Ectodermal cell (in vitro differentiated cells): ENCODE results near the gene PER1.

Experiments used
- H3K27ac ChIP-seq: 2 replicates; pipeline ENCODE4 v1.7.0; 2013; ENCODE audit warnings: mild to moderate bottlenecking, low read depth, low read length; ENCODE audit not compliant: insufficient read depth, poor library complexity, severe bottlenecking
- H3K27me3 ChIP-seq: 2 replicates; pipeline ENCODE4 v1.7.0; 2013; ENCODE audit warnings: mild to moderate bottlenecking, low read length; ENCODE audit not compliant: insufficient read depth, control insufficient read depth, poor library complexity, severe bottlenecking
- H3K36me3 ChIP-seq: one replicate; pipeline ENCODE4 v1.7.0; 2013; ENCODE audit warnings: low read length; ENCODE audit not compliant: control insufficient read depth, insufficient read depth
- H3K4me1 ChIP-seq: one replicate; pipeline ENCODE4 v1.7.0; 2013; ENCODE audit warnings: low read length; ENCODE audit not compliant: control insufficient read depth, insufficient read depth
- H3K4me3 ChIP-seq: 2 replicates; pipeline ENCODE4 v1.7.0; 2013; ENCODE audit warnings: low read depth, low read length, control low read depth; ENCODE audit not compliant: insufficient read depth
- H3K9me3 ChIP-seq: 2 replicates; pipeline ENCODE4 v1.7.0; 2013; ENCODE audit warnings: mild to moderate bottlenecking, low read length, moderate library complexity; ENCODE audit not compliant: control insufficient read depth
- WGBS, 2 experiments: methylation state at CpG; one replicate each; pipeline ENCODE4 v1.1.7; 2013; ENCODE audit warnings: missing lambda C conversion rate in 2 of 2; 5-methylcytosine and 5-hydroxymethylcytosine counted together

The PER1 gene

DNA sequence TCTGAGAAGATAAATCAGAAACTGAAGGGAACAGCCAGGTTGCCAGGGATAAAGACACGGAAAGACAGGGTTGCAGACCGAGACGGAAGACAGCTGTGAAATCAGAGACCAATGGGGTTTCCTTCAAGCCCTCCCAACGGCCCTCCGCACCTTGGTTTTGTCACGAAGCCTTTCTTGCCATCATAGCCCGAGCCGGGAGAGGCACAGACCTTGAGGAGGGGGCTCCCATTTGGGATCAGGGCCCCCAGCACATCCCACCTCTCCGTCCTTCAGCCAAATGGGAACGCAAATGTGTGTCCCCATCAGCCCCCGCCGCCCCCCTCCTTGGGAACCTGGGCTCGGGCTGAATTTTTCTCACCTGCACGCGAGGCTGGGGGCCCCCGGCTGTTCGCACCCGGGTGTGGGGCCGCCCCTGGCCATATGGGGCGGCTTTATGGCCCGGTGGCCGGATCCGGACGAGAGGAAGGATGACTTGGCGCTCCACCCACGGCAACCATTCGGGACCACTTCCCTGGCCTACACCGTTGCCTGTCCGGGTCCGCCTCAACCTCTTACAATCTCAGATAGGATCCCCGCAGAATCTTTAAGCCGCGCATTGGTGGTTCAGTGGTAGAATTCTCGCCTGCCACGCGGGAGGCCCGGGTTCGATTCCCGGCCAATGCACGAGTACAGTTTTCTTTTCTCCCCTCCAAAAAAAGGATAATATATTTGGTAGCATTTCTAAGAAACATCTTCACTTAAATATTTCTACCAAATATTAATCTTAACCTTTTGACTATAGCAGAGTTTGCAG lies 26.9 kb downstream of the PER1 start:
- Histone ChIP-seq H3K4me3 (peak overlapping the region; percentile 80), H3K27me3 (peaks cover 89% of the 10 kb centered on the region), H3K9me3 (no peaks in the 10 kb centered on the region), H3K4me1 (peaks cover 18% of the 10 kb centered on the region), H3K27ac (no peak overlapping the region), H3K36me3 (no peaks in the 10 kb centered on the region)
- WGBS, 2 experiments = 0 to 1% methylated on average over 40 of the region's 40 CpGs

GRCh38 chr17:8124350-8125153 lies 27.7 kb downstream of the PER1 start:
- H3K9me3 ChIP-seq = no peaks in the 10 kb centered on the region
- WGBS, 2 experiments = 3 to 4% methylated on average over 24 of the region's 24 CpGs
- peaks cover 81% of the 10 kb centered on the region for H3K27me3 ChIP-seq
- H3K36me3 ChIP-seq = no peaks in the 10 kb centered on the region
- H3K27ac ChIP-seq = no peak overlapping the region
- H3K4me3 ChIP-seq = peak overlapping the region; percentile 80
- peaks cover 18% of the 10 kb centered on the region for H3K4me1 ChIP-seq

DNA sequence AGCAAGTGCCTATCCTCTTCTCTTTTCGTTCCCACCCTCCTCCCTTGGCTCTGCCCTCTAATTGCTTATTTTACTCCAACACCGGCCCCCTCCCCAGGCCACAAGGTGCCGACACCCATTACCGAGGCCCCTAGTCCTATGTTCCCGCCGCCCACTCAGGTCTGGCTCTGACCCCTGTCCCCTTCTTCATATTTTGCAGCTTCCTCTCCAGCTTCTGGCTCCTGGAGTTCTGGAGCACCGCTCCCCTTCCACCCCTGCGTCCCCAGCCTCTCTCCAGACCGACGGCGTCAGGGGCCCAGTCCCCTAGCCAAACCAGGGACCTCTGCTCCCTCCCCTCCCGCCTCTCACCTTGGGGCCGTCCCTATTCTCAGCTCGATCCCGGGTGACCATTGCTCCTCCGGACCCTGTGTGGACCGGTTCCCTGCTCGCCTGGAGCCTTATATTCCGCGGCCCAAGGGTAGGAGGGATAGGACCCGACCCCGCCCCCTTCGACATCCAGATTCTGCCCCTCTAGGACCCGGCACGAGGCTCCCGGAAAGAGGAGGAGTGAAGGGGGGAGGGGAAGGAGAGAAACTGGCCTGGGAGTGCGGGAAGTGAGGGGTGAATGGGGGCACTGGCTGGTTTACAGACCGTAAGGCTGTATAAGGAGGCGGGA lies 28.4 kb downstream of the PER1 start, which contains the start of gene HES7:
HES7 (minus strand) TSS at position 412 of the 655 bp plus-strand sequence; CDS start at position 390, 22 bp downstream.
- no peaks in the 10 kb centered on the region for H3K9me3 ChIP-seq
- 0 to 1% methylated on average over 29 of the region's 29 CpGs for WGBS, 2 experiments
- H3K27ac ChIP-seq = no peak within 1 kb of the TSS
- H3K4me1 ChIP-seq = peaks cover 18% of the 10 kb centered on the region
- peak within 1 kb of the TSS; percentile 80 for H3K4me3 ChIP-seq
- no peaks in the 10 kb centered on the region for H3K36me3 ChIP-seq
- peaks cover 74% of the 10 kb centered on the region for H3K27me3 ChIP-seq

DNA sequence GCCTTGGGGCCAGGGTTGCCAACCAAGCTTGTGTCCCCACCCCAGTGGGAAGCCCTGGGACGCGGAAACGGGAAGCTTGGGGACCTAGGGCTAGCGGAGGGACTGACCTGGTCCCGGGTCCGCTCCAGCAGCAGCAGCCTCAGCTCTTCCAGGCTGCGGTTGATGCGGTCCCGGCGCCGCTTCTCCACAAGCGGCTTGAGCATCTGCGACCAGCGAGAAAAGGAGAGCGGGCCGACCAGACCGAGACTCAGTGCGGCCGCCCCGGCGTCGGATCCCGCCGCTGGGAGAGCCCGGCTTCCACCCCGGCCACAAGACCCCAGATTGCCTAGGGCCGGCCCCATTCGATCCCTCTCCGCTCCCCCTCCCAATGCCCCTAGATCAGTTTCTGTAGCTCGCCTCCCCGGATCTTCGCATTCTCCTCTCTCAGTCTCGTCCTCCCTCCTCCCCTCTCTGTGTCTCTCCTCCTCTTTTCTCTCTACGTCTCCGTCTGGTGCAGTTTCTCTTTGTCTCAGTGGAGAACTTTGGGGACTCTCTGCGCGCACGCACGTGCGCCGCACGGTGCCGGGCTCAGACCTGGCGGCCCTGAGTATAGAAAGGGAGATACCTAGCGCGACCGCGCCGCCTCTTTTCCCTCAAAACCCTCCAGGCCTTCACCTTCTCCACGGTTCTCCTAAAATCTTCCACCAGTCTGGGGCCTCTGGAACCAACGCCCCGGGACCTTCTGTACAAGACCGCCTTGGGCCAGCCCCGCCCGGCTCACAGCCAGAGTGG lies 29.1 kb downstream of the PER1 start:
- no peaks in the 10 kb centered on the region for H3K9me3 ChIP-seq
- peaks cover 18% of the 10 kb centered on the region for H3K4me1 ChIP-seq
- WGBS, 2 experiments = 0 to 1% methylated on average over 55 of the region's 55 CpGs

GRCh38 chr17:8122422-8122923 lies 29.7 kb downstream of the PER1 start:
- no peaks in the 10 kb centered on the region for H3K9me3 ChIP-seq
- H3K4me3 ChIP-seq = peak overlapping the region; percentile 80
- peaks cover 18% of the 10 kb centered on the region for H3K4me1 ChIP-seq
- H3K36me3 ChIP-seq = no peaks in the 10 kb centered on the region
- WGBS, 2 experiments = 1% methylated on average over 29 of the region's 29 CpGs
- H3K27ac ChIP-seq = no peak overlapping the region
- H3K27me3 ChIP-seq = peaks cover 72% of the 10 kb centered on the region

More for the DNA sequence above, 29.1 kb downstream of the PER1 start:
- H3K27ac ChIP-seq = no peak overlapping the region
- H3K36me3 ChIP-seq = no peaks in the 10 kb centered on the region
- peak overlapping the region; percentile 80 for H3K4me3 ChIP-seq
- H3K27me3 ChIP-seq = peaks cover 72% of the 10 kb centered on the region

- Histone ChIP-seq H3K4me1 (peaks cover 18% of the 10 kb centered on the region), H3K27me3 (peaks cover 72% of the 10 kb centered on the region), H3K4me3 (peak overlapping the region; percentile 80), H3K36me3 (no peaks in the 10 kb centered on the region), H3K27ac (no peak overlapping the region), H3K9me3 (no peaks in the 10 kb centered on the region)
- WGBS, 2 experiments = 0% methylated on average over 70 to 76 of the region's 76 CpGs
Measured at GRCh38 chr17:8121681-8122421, 30.4 kb downstream of the PER1 start.

- WGBS, 2 experiments = 0 to 1% methylated on average over 23 to 24 of the region's 25 CpGs
- no peaks in the 10 kb centered on the region for H3K9me3 ChIP-seq
- peak overlapping the region; percentile 80 for H3K4me3 ChIP-seq
- H3K36me3 ChIP-seq = no peaks in the 10 kb centered on the region
- peaks cover 73% of the 10 kb centered on the region for H3K27me3 ChIP-seq
- H3K4me1 ChIP-seq = peaks cover 18% of the 10 kb centered on the region
- no peak overlapping the region for H3K27ac ChIP-seq
Measured at GRCh38 chr17:8121407-8121680, 30.9 kb downstream of the PER1 start.

- Histone ChIP-seq H3K9me3 (no peaks in the 10 kb centered on the region), H3K36me3 (no peaks in the 10 kb centered on the region), H3K4me3 (peak overlapping the region; percentile 80), H3K27me3 (peaks cover 73% of the 10 kb centered on the region), H3K27ac (no peak overlapping the region), H3K4me1 (peaks cover 18% of the 10 kb centered on the region)
- 0 to 1% methylated on average over 36 to 39 of the region's 40 CpGs for WGBS, 2 experiments
Measured at GRCh38 chr17:8120520-8121406, 31.4 kb downstream of the PER1 start.
